Ovary (tissue), 9 donors: ENCODE results near the gene TRPC4. TPM values are rescaled to one million over a fixed set of nuclear protein-coding genes. Genes with fewer than 3 reads are reported as not detected.

Experiments used
- DNase-seq, 5 donors: peaks; one replicate each; pipeline ENCODE4 v3.0.0-alpha.2; 2019 to 2020
- H3K27ac ChIP-seq, 2 donors: fragments of 200-600 bp; one replicate each; pipeline versions ENCODE4 v1.5.1 to v1.8.0; 2019 to 2022
- H3K27me3 ChIP-seq: fragments of 200-600 bp; one replicate; pipeline ENCODE4 v1.8.0; 2022
- H3K36me3 ChIP-seq: fragments of 200-600 bp; sonication (generic); one replicate; pipeline ENCODE4 v1.5.1; 2019
- H3K4me1 ChIP-seq: one replicate; pipeline ENCODE4 v1.8.1; 2013; ENCODE audit warnings: mild to moderate bottlenecking, moderate library complexity; ENCODE audit not compliant: insufficient read depth
- H3K4me3 ChIP-seq: fragments of 200-600 bp; sonication (generic); one replicate; pipeline ENCODE4 v1.5.1; 2017
- H3K9me3 ChIP-seq, 2 donors: fragments of 200-600 bp in 1 of 2; sonication (generic) in 1 of 2; one replicate each; pipeline versions ENCODE4 v1.5.1 to v1.8.1; 2013 to 2019; ENCODE audit warnings: mild to moderate bottlenecking in 1 of 2, moderate library complexity in 1 of 2
- EP300 ChIP-seq: sonication (generic); formaldehyde crosslinking; IDR thresholded peaks from one replicate; pipeline ENCODE4 v1.6.1; 2017; ENCODE audit warnings: antibody characterized with exemption
- POLR2A ChIP-seq: fragments of 450-650 bp; IDR thresholded peaks from one replicate; pipeline ENCODE4 v1.6.1; 2017; ENCODE audit warnings: antibody characterized with exemption, mild to moderate bottlenecking, moderate library complexity
- whole genome bisulfite sequencing, 3 donors: extraction: QIAGEN DNeasy Blood & Tissue Kit in 1 of 3; methylation state at CpG; one replicate each; pipeline versions ENCODE4 v1.1.5 to v1.1.7; 2013 to 2017; 5-methylcytosine and 5-hydroxymethylcytosine counted together
- intact Hi-C, 4 donors: fragments of 100-400 bp; cut with DNase I; formaldehyde crosslinking; loops; one replicate each; pipeline versions ENCODE4 v1.11.0 to v1.15.1; 2022 to 2023
- polyA plus RNA-seq, 2 donors: library from polyadenylated mRNA; stranded (reverse); fragments of 200-250 nt in 1 of 2; fragments of 350-450 nt in 1 of 2; fragmentation: Illumina TruSeq in 1 of 2; extraction: RNeasy Lipid Tissue Mini Kit (QIAGEN cat#74804) in 1 of 2; gene quantifications; one replicate each; pipeline ENCODE4 v1.2.3, GENCODE V29; 2013 to 2014
- total RNA-seq, 7 donors: library from RNA; depleted of rRNA in 2 of 7; stranded (reverse); fragments of >200 nt in 2 of 7; fragmentation: NEBNext Ultra II Directional in 3 of 7; extraction: Animal tissue kit (Norgen Biotek cat#: 25700) in 3 of 7; gene quantifications; one replicate each; pipeline versions ENCODE4 v1.1.0 to v1.2.4, GENCODE V29; 2016 to 2023
- TF ChIP-seq, protein P1 (sequence below), 3 donors: fragments of 450-650 bp in 2 of 3; fragments of 200-600 bp in 1 of 3; IDR thresholded peaks; one replicate each; pipeline versions ENCODE4 v1.5.1 to v1.8.0; 2016 to 2022; ENCODE audit warnings: antibody characterized with exemption in 3 of 3, mild to moderate bottlenecking in 1 of 3
- donor health status: DM: no; HTN: no; CAD: no; lungs with moderate emphysema.
- donor health status: DM: no; HTN: no; CAD: no.
- donor health status: Bipolar disorder and iron deficiency.
- donor health status: DM: yes; HTN: yes; CAD: no.
- donor health status: DM: no; HTN: no; CAD: no.
- donor health status: DM: yes; HTN: yes; CAD: no.

Gene TRPC4
- total and polyA plus RNA-seq, 9 donors = 1.4 to 5.5 (median 3.6) TPM

DNA sequence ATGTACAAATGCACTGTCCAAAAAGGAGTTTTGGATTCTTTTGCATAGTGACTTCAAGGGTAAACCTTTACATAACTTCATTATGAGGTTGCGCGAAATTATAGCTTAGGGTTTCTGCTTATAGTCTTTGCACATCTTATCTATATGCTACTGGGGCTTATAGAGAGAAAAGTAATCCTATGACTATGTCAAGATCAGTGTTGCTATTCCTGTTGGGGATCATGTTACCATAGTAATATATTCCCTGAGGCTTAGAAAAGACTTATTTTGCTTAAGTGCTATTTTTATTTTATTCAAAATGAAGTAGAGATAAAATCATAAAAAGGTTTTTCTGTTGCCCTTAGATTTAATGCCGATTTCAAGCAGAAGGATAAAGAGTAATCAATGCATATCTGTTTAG, 256.3 kb downstream of the TRPC4 start:
- TF ChIP-seq POLR2A (no peak), EP300 (no peak)
- TF ChIP-seq, protein P1, sequence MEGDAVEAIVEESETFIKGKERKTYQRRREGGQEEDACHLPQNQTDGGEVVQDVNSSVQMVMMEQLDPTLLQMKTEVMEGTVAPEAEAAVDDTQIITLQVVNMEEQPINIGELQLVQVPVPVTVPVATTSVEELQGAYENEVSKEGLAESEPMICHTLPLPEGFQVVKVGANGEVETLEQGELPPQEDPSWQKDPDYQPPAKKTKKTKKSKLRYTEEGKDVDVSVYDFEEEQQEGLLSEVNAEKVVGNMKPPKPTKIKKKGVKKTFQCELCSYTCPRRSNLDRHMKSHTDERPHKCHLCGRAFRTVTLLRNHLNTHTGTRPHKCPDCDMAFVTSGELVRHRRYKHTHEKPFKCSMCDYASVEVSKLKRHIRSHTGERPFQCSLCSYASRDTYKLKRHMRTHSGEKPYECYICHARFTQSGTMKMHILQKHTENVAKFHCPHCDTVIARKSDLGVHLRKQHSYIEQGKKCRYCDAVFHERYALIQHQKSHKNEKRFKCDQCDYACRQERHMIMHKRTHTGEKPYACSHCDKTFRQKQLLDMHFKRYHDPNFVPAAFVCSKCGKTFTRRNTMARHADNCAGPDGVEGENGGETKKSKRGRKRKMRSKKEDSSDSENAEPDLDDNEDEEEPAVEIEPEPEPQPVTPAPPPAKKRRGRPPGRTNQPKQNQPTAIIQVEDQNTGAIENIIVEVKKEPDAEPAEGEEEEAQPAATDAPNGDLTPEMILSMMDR (IDR thresholded peaks at IDR 0.05) = no peak
- 87 to 88% (median 88%) methylated on average over 3 of the region's 3 CpGs for WGBS, 3 donors
- Histone ChIP-seq H3K4me3 (no peak overlapping the region), H3K36me3 (no peaks in the 10 kb centered on the region), H3K9me3 (no peaks in the 10 kb centered on the region), H3K27ac (no peak overlapping the region), H3K27me3 (no peaks in the 10 kb centered on the region), H3K4me1 (no peaks in the 10 kb centered on the region)
- no peak for DNase-seq
- intact Hi-C loops = no loop called here

- 54 to 79% (median 68%) methylated on average over 1 of the region's 1 CpG for WGBS, 3 donors
- intact Hi-C loops = loop anchor here in 1 of 4 donors (10.0 kb wide), 1 partner anchor 504 kb away; the partner anchor contains the start of gene CSNK1A1L
- H3K9me3 ChIP-seq = no peaks in the 10 kb centered on the region
Measured at GRCh38 chr13:37608750-37609339, 260.7 kb downstream of the TRPC4 start.

DNA sequence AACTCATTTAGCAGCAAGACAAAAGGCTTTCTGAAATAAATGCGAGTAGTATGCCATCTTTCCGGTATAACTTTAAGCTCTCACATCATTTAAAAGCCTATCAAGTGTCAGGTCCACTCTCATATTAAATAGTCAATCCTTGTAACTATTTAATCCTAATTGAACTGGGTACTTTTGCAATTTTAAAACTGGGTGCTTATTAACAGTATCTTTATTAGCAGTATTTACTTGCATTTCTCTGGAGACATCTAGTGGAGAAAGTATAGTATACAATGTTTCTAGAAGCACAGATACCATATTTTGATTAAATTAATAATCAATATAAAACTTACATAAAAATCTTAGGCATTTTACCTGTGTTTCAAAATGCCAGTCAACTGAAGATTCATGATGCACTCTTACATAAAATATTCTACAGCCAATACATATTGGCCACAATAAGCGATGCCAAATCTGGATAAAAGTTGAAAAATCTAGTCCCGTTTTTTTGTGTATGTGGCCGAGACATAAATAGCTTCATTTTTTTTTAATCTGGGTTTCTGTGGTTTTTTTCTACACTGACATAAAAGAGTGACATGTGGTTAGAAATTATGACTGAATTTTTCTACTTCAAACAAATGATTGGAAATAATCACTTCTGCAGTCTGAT, 266.7 kb downstream of the TRPC4 start:
- DNase-seq = no peak
- TF ChIP-seq, protein P1 (IDR thresholded peaks at IDR 0.05) = no peak
- no peak for TF ChIP-seq POLR2A
- no peak for TF ChIP-seq EP300
- Histone ChIP-seq H3K27ac (no peak overlapping the region), H3K9me3 (no peaks in the 10 kb centered on the region), H3K27me3 (no peaks in the 10 kb centered on the region), H3K4me1 (peaks cover 1% of the 10 kb centered on the region), H3K4me3 (no peak overlapping the region), H3K36me3 (no peaks in the 10 kb centered on the region)
- 56 to 63% (median 62%) methylated on average over 5 of the region's 5 CpGs for WGBS, 3 donors
- intact Hi-C loops = loop anchor here in 1 of 4 donors (10.0 kb wide), 1 partner anchor 498 kb away; the partner anchor contains the start of gene CSNK1A1L

More at GRCh38 chr13:37608750-37609339, 260.7 kb downstream of the TRPC4 start:
- Histone ChIP-seq H3K36me3 (no peaks in the 10 kb centered on the region), H3K27ac (no peak overlapping the region), H3K27me3 (no peaks in the 10 kb centered on the region), H3K4me1 (no peaks in the 10 kb centered on the region), H3K4me3 (no peak overlapping the region)
- DNase-seq = no peak
- TF ChIP-seq POLR2A (no peak), EP300 (no peak)
- TF ChIP-seq, protein P1 (IDR thresholded peaks at IDR 0.05) = no peak

- H3K4me3 ChIP-seq = no peak overlapping the region
- H3K36me3 ChIP-seq = no peaks in the 10 kb centered on the region
- TF ChIP-seq POLR2A (no peak), EP300 (no peak)
- TF ChIP-seq, protein P1 (IDR thresholded peaks at IDR 0.05) = no peak
- H3K9me3 ChIP-seq = no peaks in the 10 kb centered on the region
- no peak for DNase-seq
- H3K27me3 ChIP-seq = no peaks in the 10 kb centered on the region
- intact Hi-C loops = loop anchor here in 1 of 4 donors (10.0 kb wide), 1 partner anchor 497 kb away; the partner anchor contains the start of gene CSNK1A1L
- no peak overlapping the region for H3K27ac ChIP-seq
- H3K4me1 ChIP-seq = peaks cover 1% of the 10 kb centered on the region
- WGBS, 3 donors = 79 to 84% (median 82%) methylated on average over 3 of the region's 3 CpGs
Measured at GRCh38 chr13:37601648-37602440, 267.7 kb downstream of the TRPC4 start.
